ENCODE data around the gene LAMTOR2. TPM values are rescaled to one million over a fixed set of nuclear protein-coding genes. Genes with fewer than 3 reads are reported as not detected.

The LAMTOR2 gene
- total RNA-seq, 2 donors from 2014 or later: 34.7 to 38.4 TPM

- intact Hi-C loops (cut with DNase I): no loop called here
- DNase-seq (ENCODE audit: low spot score): no peak
Measured at GRCh38 chr1:156073110-156073687, 18.6 kb downstream of the LAMTOR2 start.

- intact Hi-C loops (cut with DNase I): no loop called here
- DNase-seq (ENCODE audit: low spot score): no peak
Measured at GRCh38 chr1:156073740-156074139, 19.2 kb downstream of the LAMTOR2 start.

- intact Hi-C loops (cut with DNase I): no loop called here
- no peak for DNase-seq (ENCODE audit: low spot score)
Measured at GRCh38 chr1:156074661-156075060, 20.1 kb downstream of the LAMTOR2 start.

GRCh38 chr1:156075162-156075561, 20.6 kb downstream of the LAMTOR2 start:
- intact Hi-C loops (cut with DNase I): no loop called here
- no peak for DNase-seq (ENCODE audit: low spot score)

GRCh38 chr1:156075775-156076204, 21.2 kb downstream of the LAMTOR2 start:
- no peak for DNase-seq (ENCODE audit: low spot score)
- intact Hi-C loops (cut with DNase I): no loop called here

- no peak for DNase-seq (ENCODE audit: low spot score)
- intact Hi-C loops (cut with DNase I): no loop called here
Measured at GRCh38 chr1:156076609-156077429, 22.2 kb downstream of the LAMTOR2 start.

GRCh38 chr1:156077430-156077760, 22.8 kb downstream of the LAMTOR2 start:
- intact Hi-C loops (cut with DNase I): no loop called here
- no peak for DNase-seq (ENCODE audit: low spot score)

GRCh38 chr1:156078728-156079127, 24.1 kb downstream of the LAMTOR2 start:
- intact Hi-C loops (cut with DNase I): no loop called here
- no peak for DNase-seq (ENCODE audit: low spot score)

GRCh38 chr1:156079762-156080161, 25.2 kb downstream of the LAMTOR2 start:
- DNase-seq (ENCODE audit: low spot score): no peak
- intact Hi-C loops (cut with DNase I): no loop called here

GRCh38 chr1:156080241-156080862, 25.8 kb downstream of the LAMTOR2 start:
- no peak for DNase-seq (ENCODE audit: low spot score)
- intact Hi-C loops (cut with DNase I): no loop called here

- no peak for DNase-seq (ENCODE audit: low spot score)
- intact Hi-C loops (cut with DNase I): no loop called here
Measured at GRCh38 chr1:156080863-156081179, 26.2 kb downstream of the LAMTOR2 start.

- DNase-seq (ENCODE audit: low spot score): no peak
- intact Hi-C loops (cut with DNase I): no loop called here
Measured at GRCh38 chr1:156081180-156081916, 26.8 kb downstream of the LAMTOR2 start.

GRCh38 chr1:156081917-156082308, 27.3 kb downstream of the LAMTOR2 start:
- intact Hi-C loops (cut with DNase I): no loop called here
- DNase-seq (ENCODE audit: low spot score): no peak

- DNase-seq (ENCODE audit: low spot score): peak; percentile 90
- intact Hi-C loops (cut with DNase I): no loop called here
Measured at GRCh38 chr1:156082309-156083091, 27.9 kb downstream of the LAMTOR2 start, which contains the start of gene MEX3A. TSS of gene MEX3A (minus strand) at chr1:156082465. CDS start at chr1:156081998, 467 bp downstream.

GRCh38 chr1:156083800-156084790, 29.5 kb downstream of the LAMTOR2 start:
- DNase-seq (ENCODE audit: low spot score): no peak

GRCh38 chr1:156086256-156086662, 31.7 kb downstream of the LAMTOR2 start:
- DNase-seq (ENCODE audit: low spot score): no peak
- intact Hi-C loops (cut with DNase I): loop anchor here in 1 of 2 donors (5.0 kb wide), 1 partner anchor 131 kb away; no protein-coding TSS in a partner anchor

More at GRCh38 chr1:156083800-156084790, 29.5 kb downstream of the LAMTOR2 start:
- intact Hi-C loops (cut with DNase I): no loop called here

GRCh38 chr1:156089704-156090103, 35.1 kb downstream of the LAMTOR2 start:
- DNase-seq (ENCODE audit: low spot score): no peak
- intact Hi-C loops (cut with DNase I): loop anchor here (5.0 kb wide), 4 partner anchors 53 to 138 kb away; no protein-coding TSS in a partner anchor

All from posterior vena cava (tissue), 2 donors.